Fibroblast of mammary gland (primary cell): ENCODE measurements around the gene CAMKK1.
"Not testable (repeated sequence)": the region's sequence is repeated elsewhere in the genome, so short reads cannot be mapped to it uniquely, and the experiment has no call there.

Source experiments
- DNase-seq: peaks from one replicate; pipeline ENCODE4 v3.0.0-alpha.2; 2010; ENCODE audit warnings: low read depth
- H3K4me3 ChIP-seq: 2 replicates; pipeline ENCODE4 v1.5.1; 2011; ENCODE audit warnings: low read depth, mild to moderate bottlenecking, low read length, moderate library complexity; ENCODE audit not compliant: control insufficient read depth
- TF ChIP-seq, protein P1 (sequence below): conservative IDR thresholded peaks from 2 replicates; pipeline ENCODE4 v1.5.1; 2011; ENCODE audit warnings: low read depth, low read length, inconsistent platforms; ENCODE audit not compliant: control insufficient read depth, insufficient read depth

CAMKK1 gene

DNA sequence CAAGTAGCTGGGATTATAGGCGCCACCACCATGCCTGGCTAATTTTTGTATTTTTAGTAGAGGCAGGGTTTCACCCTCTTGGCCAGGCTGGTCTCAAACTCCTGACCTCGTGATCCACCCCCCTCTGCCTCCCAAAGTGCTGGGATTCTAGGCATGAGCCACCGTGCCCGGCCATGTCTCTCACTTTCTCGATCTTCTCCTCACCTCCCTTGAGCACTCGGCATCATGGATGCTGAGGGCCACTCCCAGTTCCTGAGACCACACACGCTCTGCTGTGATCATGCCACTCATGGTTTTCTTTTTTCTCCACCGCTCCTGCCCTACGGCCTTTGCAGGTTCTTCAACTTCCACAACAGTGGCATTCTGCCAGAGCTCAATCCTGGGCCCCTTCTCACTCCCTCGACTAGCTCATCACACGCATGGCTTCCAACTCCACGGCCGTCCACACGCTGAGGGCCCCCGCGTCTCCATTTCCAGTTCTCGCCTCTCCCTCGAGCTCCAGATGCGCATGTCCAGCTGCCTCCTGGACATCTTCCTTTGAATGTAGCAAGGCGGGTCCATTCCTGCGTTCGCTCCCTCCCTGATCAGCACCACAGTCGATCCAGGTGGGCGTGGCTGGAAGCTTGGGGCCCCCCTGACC, 41.3 kb downstream of the CAMKK1 start:
- no peak overlapping the region for H3K4me3 ChIP-seq
- TF ChIP-seq, protein P1, sequence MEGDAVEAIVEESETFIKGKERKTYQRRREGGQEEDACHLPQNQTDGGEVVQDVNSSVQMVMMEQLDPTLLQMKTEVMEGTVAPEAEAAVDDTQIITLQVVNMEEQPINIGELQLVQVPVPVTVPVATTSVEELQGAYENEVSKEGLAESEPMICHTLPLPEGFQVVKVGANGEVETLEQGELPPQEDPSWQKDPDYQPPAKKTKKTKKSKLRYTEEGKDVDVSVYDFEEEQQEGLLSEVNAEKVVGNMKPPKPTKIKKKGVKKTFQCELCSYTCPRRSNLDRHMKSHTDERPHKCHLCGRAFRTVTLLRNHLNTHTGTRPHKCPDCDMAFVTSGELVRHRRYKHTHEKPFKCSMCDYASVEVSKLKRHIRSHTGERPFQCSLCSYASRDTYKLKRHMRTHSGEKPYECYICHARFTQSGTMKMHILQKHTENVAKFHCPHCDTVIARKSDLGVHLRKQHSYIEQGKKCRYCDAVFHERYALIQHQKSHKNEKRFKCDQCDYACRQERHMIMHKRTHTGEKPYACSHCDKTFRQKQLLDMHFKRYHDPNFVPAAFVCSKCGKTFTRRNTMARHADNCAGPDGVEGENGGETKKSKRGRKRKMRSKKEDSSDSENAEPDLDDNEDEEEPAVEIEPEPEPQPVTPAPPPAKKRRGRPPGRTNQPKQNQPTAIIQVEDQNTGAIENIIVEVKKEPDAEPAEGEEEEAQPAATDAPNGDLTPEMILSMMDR, result no peak
- DNase-seq, result no peak

DNA sequence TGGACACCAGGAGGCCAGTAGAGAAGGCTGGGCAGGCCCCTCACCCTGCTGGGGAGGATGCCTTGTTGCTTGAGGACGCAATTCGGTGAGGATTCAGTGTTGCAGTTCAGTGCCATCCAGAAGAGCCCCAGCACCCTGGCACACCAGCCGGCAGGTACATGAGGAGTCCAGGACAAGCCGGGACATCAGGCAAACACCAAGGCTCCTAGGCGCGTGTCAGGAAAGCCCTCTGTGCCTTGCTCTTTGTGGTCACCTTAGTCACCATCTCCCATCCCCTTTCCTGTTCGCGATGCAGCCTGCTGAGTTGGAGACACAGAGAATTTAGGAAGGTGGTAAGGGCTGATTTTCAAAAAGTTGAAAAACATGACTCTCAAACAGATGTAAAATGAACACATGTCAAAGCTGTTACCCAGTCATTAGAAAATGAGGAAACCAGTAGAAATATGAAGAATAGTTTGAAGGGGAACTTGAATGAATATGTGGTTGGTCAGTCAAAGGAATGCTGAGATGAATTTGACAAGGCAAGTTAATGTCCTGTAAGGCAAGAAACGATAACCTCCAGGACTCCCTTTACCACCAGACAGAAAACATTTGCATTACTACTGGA, 44.5 kb downstream of the CAMKK1 start:
- no peak overlapping the region for H3K4me3 ChIP-seq
- no peak for DNase-seq
- TF ChIP-seq, protein P1, result no peak

DNA sequence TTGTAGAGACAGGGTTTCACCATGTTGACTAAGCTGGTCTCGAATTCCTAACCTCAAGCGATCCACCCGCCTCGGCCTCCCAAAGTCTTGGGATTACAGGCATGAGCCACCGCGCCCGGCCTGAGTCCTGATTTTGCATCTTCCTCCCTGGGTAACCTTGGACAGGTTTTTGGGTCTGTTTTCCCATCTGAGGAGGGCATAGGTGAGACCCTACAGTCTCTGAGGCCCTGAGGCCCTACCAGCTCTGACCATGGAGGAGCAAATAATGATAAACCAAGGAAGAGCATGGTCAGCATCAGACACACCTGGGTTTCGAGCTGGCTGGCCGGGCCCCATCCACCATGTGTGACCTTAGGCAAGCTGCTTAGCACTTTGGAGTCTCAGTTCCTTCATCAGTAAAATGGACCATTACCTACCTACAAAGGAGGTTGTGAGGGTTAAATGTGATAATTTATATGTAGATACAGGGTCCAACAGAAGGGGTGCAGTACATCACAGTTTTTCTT, 45.6 kb downstream of the CAMKK1 start:
- DNase-seq, result no peak
- TF ChIP-seq, protein P1, result no peak
- no peak overlapping the region for H3K4me3 ChIP-seq

DNA sequence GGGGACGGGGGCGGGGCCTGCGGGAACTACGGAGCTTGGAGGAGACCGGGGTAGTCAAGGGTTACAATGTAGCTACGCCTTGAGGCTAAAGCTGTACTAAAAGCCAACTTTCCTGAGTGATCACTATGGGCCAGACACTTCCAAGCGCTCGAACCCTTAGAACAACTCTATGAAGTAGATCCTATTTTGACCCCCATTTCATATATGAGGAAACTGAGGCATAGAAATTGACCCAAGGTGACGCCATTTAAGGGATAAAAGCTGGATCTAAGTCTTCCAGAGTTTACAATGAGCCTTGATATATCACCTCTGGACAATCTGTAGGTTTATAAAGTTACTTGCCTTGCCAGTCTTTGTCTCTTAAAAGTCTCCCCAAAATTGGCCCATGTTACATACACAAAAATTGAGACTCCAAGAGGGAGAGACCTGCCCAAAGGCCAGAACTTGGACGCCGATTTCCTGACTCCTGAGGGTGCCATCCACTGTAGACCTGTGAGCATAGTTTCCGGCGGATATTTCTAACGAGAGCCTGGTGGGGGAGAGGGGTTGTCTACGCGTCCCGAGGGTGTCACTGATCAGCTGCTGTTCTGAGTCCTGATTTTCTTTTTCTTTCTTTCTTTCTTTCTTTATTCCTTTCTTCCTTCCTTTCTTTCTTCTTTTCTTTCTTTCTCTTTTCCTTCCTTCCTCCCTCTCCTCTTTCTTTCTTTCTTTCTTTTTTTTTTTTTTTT, 46.3 kb downstream of the CAMKK1 start:
- no peak for DNase-seq
- H3K4me3 ChIP-seq, result peak overlapping the region; percentile 9
- TF ChIP-seq, protein P1, result no peak

DNA sequence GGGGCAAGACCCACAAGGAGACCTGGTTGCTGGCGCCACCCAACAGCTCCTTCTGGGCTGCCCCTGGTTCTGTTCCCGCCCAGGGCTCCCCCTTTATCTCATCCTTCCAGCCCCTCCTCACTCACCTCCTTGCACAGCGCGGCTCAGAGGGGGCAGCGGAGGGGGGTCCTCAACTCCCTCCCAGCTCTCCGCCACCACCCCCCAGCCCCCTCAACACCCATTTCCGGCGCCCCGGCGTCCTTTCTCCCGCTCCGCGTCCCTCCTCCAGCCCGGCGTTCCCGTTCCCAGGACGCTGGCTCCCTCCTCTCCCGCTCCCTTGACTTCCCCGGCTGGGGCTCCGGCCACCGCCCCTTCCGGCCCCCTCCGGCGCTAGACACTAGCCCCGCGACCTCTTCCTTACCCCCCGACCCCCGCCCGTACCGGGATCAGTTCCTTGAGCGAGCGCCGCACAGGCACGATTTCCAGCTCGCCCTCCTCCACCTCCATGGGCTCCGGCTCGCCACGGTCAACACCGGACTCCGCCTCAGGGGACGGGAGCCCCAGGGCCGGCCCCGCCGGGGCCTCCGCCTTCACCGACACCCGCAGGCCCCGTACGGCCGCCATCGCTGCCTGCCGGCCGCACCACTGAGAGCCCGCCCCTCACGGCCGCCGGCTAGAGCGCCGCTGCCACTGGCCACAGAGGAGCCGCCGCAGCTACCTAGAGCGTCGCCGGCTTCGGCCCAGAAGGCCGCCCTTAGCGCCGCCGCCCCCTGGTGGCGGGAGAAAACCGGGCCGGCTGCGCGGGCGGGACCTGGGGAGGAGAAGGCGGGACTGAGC, 47.0 kb downstream of the CAMKK1 start, which contains the start of gene NCBP3:
NCBP3 (minus strand) TSS at position 626 of the 816 bp plus-strand sequence; CDS start at position 603, 23 bp downstream.
- DNase-seq, result peak; percentile 88
- peak within 1 kb of the TSS; percentile 86 for H3K4me3 ChIP-seq
- TF ChIP-seq, protein P1, result no peak

DNA sequence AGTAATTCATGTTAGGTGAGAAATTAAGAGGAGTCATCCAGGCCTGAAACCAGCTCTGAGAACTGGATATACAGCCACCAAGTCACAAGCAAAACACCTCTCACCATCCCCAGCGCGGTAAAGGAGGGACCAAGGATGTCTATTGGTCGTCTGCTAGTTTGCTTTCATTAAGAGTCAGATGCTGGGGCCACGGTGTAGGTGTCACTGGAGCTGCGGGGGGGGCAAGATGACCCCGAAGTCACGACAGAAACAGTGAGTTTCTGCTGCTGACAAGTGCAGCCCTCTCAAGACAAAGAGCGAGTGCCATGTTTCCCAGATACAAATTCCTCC, 47.6 kb downstream of the CAMKK1 start:
- DNase-seq, result no peak
- peak overlapping the region; percentile 86 for H3K4me3 ChIP-seq
- TF ChIP-seq, protein P1, result no peak

DNA sequence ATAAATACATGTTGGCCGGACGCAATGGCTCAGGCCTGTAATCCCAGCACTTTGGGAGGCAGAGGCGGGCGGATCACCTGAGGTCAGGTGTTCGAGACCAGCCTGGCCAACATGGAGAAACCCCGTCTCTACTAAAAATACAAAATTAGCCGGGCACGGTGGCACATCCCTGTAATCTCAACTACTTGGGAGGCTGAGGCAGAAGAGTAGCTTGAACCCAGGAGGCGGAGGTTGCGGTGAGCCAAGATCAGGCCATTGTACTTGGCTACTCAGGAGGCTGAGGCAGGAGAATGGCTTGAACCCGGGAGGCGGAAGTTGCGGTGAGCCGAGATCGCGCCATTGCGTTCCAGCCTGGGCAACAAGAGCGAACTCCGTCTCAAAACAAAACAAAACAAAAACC, 48.3 kb downstream of the CAMKK1 start:
- peak overlapping the region; percentile 86 for H3K4me3 ChIP-seq
- not testable (repeated sequence) for DNase-seq
